ENCODE data around the gene AGPAT1.

- TF ChIP-seq POLR2A (IDR thresholded peaks at IDR 0.05; ENCODE audit: low read length): no peak
- TF ChIP-seq GATA1 (IDR thresholded peaks at IDR 0.05; ENCODE audit: low read depth, low read length): no peak
Measured at GRCh38 chr6:32216285-32216684, 40.4 kb upstream of the AGPAT1 start.

Data from erythroblast (primary cell).